HCEC 1CT (cell line): ENCODE data around the gene SDF4.
"Not testable (repeated sequence)": the region's sequence is repeated elsewhere in the genome, so short reads cannot be mapped to it uniquely, and the experiment has no call there.

Experiments used
- DNase-seq: peaks from one replicate; pipeline ENCODE4 v3.0.0-alpha.2; 2017

Gene SDF4

DNA sequence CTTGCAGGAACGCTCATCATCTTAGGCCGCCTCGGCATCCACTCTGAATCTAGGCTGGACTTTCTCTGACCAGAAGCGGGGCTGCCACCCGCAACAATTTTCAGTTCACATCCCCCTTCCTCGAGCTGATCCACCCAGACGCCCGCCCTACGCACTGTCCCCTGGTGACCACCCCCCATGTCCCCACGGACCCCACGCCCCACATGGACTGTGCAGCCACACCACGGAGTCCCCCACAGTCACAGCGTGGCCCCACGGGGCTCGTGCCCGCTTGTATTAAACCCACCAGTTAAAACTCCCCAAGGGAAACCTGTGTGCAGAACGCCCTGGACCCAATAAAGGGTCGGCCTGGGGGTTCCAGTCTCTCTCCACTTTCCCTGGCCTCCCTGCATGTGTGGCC is 27.7 kb upstream of the SDF4 start:
- no peak for DNase-seq

DNA sequence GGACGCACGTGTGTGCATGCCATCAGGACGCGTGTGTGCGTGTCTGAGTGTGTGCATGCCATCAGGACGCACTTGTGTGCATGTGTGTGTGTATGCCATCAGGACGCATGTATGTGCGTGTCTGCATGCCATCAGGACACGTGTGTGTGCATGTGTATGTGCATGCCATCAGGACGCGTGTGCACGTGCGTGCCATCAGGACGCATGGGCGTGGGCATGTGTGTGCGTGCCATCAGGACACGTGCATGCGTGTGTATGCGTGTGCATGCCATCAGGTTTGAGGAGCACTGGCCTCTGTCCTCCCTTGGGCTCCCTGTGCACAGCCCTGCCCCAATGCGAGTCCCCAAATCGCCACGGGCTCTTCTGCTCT is 27.3 kb upstream of the SDF4 start:
- no peak for DNase-seq

DNA sequence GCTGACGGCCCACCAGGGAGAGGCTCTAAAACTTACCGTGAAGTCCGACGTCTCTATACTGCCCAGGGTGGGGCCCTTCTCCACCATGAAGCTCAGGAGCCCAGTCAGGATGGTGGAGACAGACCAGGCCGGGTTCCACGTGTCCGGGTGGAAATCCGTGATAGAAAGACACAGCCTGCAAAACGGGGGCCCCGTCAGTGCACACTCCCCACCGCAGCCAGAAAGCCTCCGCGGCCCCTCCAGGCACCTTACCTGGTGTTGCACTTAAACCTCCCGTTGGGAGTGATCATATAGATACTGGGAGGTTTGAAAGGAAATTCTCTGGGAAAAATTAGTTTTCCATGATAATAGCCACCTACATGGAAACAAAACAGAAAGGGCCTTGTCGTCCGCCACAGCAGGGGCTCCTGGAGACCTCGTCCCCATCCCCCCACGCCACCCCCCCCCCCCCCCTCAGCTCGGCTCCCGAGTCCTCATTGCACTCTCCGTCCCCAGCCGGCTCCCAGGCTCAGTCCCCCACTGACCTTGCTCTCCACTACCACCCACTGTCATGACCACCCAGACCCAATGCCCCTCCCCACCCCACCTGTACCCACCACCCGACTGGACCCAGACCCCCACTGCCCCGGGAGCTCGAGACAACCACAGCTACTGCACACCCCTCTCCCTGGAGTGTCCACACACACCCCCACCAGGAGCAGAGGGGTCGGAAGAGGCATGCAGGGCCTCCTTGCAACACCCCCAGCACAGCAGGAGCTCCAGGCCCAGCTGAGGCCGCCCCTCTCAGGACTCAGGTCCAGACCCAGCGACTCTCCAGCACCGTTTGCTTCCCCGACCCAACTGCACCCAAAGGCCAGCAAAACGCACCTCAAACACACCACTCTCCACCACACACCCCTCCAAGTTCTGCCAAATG is 25.4 kb upstream of the SDF4 start:
- no peak for DNase-seq

DNA sequence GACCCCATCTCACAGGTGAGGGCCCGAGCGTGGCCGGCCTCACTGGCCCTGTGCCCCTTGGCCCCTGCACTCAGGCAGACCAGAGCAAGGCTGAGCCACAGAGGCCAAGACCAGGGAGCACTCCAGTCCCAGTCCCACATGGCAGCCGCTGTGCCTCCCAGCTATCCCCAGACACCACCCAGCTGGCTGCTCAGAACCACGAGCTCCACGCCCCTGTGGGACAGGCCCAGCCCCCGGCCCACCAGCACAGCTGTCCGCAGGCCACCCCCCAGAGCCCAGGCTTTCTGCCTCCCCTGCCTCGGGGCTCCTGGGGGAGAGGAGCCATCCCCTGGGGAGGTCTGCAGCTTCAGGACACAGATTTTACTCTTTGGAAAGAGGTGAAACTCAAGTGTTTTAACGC is 23.8 kb upstream of the SDF4 start:
- DNase-seq = no peak

DNA sequence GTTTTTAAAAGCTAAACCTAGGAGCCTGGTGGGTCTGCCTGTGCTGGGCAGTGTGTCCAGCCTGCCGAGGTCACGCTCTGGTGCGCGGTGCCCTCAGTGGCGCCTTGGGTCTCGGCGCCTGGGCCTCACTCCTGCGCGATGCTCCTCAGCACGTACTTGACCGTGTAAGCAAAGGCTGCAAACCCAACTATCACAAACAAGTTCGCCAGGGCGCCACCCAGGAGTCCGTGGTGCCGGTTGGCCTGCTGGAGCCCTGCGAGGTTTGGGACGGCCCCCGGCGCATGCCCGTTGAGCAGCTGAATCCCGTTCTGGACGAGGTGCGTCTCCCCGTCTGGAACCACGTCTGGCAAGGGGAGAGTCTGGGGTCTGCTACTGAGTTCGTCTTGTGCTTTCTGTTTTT is 23.3 kb upstream of the SDF4 start:
- no peak for DNase-seq

DNA sequence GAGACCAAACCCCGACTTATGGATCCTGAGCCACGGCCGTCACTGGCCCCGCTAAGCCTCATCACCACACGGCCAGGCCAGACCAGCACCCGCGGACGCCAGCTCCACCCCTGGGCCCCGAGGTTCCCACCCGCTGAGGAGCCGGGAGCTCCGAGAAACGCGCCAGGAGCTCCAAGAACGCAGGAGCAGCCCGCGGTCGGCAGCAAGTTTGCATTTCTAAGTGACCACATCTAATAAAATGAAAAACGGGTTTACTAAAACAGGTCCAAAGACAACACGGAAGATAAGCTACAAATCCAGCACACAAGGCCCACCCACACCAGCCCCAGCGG is 22.8 kb upstream of the SDF4 start:
- no peak for DNase-seq

DNA sequence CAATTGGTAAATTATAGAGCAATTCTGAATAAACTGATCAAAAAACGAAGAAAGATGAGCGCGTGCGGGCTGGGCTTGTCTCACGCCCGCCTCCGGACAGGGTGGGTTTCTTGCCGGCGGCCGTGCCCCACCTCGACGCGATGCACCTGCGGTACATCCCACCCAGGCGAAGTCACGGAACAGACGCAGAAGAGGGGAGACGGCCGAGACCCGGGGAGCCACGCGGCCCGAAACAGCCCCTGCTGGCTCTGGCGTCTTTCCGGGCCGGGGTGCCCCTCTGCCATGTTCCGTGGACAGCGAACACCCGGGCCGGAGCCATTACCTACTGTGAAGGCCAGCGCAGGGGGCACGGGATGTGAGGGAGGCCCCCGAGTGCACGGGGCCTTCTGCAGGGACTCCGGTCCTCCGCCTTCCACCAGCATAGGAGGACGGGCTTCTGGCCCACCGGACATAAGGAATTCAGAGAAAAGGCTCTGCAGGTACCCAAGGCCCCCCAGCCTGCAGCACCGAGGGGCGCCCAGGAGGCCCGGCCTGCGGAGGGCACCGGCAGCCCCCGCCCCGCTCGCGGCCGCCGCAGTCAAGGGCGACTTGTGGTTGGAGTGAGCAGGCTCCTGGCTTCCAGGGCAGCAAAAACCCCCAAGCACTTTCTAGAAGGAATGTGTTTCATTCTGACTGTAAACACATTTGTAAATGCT is 22.3 kb upstream of the SDF4 start:
- no peak for DNase-seq

DNA sequence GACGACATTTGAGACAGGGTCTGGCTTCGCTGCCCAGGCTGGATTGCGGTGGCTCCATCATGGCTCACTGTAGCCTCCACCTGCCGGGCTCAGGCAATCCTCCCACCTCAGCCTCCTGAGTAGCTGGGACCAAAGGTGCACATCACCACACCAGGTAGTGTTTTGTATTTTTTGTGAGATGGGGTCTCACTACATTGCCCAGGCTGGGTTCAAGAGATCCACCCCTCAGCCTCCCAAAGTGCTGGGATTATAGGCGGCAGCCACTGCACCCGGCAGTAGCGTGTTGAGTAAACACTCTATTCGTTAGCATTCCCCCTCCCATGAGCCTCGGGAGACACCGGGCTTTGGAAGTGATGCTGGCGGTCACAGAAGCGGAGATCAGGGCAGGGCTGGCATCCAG is 21.5 kb upstream of the SDF4 start:
- DNase-seq = no peak

DNA sequence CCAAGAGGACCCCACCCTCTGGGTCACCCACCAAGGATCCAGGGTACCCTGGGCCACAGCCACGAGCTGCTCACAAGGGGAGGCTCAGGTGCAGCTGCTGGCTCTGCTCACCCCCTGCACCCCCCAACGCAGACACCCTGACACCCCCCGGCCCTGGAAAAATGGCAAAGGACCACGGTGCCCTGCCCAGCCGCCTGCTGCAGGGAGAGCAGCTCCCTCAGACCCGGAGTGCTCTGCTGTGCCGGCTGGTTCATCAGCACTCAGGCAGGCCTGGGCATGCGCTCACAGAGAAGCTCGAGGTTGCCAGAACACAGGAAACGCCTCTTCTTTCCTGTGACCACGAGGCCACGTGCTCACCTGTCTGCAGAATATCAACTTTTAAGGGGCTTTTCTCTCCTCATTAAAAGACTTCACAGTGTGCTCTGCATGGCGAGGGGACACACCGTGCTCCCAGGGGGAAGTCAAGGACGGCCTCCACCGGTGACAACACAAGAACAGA is 19.0 kb upstream of the SDF4 start:
- DNase-seq = no peak

DNA sequence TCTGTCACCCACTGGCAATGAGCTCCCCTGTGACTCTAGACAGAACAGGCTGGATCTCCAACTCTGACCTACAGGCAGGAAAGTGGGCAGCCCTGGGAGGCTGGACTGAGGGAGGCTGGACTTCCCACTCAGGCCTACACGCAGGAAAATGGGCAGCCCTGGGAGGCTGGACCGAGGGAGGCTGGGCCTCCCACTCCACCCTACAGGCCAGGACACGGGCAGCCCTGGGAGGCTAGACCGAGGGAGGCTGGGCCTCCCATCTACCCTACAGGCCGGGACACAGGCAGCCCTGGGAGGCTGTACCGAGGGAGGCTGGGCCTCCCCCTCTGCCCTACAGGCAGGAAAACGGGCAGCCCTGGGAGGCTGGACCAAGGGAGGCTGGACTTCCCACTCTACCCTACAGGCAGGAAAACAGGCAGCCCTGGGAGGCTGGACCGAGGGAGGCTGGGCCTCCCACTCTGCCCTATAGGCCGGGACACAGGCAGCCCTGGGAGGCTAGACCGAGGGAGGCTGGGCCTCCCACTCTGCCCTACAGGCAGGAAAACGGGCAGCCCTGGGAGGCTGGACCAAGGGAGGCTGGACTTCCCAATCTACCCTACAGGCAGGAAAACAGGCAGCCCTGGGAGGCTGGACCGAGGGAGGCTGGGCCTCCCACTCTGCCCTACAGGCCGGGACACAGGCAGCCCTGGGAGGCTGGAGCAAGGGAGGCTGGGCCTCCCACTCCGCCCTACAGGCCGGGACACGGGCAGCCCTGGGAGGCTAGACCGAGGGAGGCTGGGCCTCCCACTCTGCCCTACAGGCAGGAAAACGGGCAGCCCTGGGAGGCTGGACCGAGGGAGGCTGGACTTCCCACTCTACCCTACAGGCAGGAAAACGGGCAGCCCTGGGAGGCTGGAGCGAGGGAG is 16.5 kb upstream of the SDF4 start:
- DNase-seq = not testable (repeated sequence)

DNA sequence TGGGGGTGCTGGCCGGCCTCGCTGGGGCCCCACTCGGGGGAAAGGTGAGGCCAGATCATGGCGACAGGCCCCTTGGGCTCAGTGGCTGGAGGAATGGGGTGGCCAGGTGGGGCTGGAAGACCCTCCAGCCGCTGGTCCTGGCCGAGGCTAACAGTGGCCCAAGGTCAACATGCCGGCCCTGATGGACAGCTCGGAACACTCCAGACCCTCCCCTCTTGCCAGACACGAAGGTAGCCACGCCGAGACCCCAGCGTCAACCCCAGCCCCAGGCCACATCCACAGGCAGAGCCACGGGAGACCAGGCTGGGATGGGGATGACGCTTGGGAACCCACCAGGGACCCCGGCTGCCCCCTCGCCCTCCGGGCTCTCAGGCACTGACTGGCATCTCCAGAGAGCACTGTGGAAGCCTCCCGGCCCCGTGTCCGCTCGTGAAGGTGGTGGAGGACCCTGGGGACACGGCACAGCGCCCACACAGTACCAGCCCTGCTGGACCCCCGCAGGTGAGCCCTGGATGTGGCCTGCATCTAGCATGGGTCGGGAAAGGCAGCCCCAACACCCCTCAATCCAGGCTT is 15.6 kb upstream of the SDF4 start:
- DNase-seq = no peak

DNA sequence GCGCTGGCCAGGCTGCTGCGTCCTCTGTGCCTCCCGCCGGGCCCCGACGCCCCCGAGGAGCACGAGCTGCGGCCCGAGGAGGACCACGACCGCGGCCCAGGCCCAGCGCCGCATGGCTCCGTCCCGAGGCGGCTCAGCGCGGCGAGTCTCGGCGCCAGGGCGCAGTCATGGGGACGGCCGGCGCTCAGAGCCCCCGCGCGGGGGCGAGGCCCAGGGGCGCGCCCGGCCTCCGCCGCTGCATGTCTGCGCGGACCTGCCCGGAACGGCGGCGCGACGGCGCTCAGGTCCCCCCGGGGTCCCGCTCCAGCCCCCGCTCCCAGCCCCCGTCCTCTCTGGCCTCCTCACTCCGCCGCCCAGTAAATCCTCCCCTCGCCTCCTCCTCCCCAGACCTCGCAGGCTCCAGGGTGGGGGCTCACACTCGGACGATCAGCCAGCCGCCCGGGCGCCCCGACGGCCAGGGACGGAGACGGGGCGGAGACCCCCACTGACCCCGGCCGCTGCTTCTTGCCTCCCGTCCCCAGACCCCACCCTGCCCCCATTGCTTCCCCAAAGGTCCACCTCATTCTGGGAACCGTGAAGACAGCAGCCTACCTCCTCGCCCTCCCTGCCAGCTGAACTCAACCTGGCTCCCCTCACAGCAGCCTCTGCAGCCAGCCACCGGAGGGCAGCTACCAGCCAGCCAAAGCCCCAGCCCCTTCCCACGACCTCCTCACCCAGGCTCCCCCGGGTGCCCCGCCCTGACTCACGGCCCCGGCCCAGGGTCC is 15.0 kb upstream of the SDF4 start, which contains the start of gene C1QTNF12:
Gene C1QTNF12 (minus strand): TSS at position 146 of the 764 bp plus-strand sequence. CDS start 32 bp downstream, at position 114.
- DNase-seq = no peak

DNA sequence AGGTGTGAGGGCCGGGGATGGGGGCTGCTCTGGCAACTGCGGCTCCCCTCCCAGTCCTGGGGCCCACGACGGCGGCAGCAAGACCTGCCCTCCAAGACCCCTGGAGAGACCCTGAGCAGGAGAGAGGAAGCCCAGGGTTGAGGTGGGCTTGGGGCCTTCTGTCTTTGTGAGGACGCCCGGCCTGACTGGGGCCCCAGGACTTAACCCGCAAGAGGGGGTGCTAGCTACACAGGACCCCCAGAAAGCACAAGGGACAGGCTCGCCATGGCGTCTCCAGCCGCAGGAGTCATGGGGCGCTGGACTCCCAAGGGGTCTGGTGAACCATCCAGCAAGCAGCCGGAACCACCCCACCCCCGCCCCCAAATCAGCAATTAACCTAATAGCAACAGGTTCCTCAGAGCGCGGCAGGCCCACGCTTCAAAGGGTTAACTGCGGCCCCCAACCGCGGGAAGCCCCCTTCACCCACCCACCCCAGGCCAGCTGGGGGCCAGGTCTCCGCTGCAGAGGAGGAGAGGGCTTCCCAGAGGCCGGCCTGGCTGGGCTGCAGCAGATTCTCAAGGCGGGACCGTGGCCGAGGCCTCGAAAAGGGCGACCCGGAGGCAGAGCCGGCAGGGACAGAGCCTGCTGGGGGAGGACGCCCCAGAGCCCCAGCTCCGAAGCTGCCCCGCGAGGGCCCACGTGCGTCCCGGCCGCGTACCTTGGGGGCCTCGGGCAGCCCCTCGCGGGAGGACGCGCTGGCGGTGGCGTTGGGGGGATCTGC is 14.2 kb upstream of the SDF4 start:
- DNase-seq = no peak

DNA sequence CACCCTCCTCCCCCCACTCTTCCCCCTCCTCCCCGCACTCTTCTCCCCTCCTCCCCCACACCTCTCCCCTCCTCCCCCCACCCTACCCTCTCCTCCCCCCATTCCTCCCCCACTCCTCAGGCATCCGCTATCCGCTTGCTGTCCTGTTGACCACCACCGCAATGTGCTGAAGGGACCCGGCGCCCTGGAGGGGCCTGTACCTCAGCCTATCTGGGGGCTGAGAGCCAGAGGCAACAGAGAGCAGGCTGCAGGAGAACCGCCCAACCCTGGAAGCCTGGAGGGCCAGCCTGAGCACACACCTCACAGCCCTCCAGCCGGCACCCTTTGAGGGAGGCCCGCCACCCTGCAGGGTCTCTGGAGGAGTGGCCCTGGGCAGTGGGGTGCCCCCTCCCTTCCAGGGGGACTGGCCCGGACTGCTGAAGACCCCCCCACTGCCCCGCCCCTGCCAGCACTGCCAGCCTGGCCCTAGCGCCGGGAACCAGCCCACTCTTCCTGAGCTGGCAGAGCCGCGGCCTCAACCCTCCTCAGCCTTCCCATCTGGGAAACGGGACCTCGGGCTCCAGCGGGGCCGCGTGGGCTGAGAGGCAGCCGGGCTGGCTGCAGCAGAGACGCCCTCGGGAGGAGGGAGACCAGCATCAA is 13.5 kb upstream of the SDF4 start:
- no peak for DNase-seq

DNA sequence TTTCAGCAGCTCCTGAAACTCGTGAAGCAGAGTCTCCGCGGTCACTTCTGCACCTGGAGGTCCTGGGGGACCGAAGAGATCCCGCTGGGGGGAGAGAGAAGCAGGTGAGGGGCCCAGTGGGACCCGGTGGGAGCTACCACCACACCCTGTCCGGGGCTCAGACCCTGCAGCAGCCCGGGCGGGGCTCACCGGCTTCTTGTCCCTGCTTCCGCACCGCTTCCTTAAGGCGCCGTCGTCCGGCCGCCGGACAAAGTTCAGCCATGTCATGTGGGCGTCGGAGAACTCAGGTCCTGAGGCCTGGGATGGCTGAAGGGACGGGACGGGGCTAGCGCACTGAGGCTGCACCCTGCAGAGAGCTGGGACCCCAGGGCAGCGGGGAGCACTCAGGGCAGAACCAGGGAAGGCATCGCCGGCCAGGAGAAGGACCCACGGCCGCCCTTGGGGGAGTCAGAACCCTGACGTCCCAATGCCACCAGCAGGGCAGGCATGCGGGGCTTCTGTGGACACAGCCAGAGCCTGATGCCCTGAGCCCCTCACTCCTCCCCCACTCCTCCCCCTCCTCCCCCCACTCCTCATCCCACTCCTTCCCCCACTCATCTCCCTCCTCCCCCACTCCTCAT is 12.5 kb upstream of the SDF4 start:
- no peak for DNase-seq

DNA sequence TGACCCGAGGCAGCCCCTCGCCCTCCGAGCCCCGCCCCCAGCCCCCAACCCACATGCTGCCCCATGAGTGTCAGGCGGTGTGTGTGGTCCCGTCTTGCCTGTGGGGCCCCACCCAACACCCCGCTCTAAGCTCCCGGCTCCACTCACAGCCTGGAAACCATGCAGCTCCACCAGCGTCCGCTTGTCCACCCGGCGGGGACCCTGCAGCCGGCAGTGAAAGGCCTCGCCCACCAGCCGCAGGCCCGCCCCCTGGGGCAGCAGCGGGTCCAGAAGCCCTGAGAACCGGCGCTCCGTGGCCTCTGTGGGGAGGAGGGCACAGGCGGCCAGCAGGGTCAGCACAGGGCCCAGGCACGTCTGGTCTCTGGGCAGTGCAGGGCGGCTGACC is 12.0 kb upstream of the SDF4 start:
- no peak for DNase-seq

DNA sequence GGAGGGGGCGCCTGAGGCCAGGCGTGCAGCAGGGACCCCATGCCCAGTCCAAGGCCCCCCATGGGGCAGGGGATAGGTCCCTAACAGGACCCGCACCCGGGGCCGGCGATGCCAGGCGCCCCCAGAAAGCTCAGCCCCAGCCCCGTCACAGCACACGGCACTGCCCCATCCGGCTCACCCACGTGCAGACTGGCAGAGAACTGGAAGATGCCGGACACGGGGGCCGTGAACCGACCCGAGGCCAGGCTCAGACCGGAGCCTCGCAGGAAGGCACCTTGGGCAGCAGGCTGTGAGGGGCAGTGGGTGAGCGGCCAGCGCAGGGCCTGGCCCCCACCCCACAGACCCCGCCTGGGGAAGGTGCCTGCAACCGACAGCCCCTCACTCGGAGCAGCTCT is 11.5 kb upstream of the SDF4 start:
- no peak for DNase-seq

DNA sequence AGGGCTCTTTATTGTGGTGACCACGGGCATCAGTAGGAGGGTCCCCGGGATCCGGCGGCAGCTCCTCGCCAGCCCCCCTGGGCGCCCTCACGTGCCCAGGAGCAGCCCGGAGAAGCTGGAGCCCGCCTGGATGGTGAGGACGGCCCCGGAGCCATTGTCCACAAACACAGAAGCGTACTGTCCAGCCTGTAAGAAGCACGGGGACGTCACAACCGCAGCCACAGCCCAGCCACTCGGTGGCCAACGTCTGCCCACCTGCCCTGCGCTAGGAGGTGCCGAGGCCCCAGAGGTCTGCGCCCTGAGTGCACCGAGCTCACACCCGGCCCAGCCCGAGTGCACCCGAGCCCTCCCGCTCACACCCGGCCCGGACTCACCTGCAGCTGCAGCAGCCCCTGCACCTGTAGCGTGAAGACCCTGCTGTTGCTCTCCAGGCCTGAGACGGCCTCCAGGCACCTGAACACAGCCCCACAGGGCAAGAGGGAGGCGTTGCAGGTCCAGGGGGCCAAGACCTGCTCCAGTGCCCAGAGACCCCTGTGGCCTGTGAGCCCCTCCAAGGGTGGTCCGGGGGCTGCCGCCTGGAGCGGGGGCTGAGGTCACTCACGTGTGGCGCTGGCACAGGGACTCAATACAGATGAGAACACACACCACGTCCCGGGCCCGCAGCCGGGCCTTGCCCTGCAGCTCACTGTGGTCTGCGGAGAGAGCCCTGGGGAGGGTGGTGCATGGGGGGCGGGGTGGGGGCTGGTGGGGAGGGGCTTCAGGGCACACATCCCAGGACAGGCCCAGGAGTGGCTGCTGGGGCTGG is 10.9 kb upstream of the SDF4 start:
- DNase-seq = no peak

DNA sequence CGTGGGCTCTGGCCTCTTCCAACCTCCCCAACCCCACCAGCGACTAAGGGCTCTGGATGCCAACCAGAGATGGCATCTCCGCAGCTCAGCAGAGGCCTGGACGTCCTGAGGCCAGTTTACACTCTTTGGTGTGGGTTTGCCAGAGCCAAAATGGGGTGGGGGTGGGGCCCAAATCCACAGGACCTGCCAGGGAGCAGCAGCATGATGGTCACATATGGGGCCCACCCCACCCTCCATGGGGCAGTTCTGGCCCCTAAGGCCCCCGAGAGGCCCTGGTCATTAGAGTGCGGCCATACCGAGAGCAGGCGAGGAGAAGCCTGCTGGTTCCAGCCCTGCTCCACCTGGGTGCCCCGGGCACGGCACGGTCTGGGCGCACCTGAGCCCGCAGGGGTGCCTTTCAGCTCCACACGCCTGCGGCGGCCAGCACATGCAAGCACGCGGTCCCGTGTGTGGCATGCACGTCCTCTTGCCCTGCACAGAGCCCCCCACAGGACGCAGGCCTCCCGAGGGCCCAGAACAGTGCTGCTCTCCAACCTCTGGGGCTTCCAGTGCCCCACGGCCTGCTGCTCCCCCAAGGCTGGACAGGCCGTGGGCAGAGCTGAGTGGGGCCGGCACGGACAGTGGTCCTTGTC is 9.9 kb upstream of the SDF4 start:
- no peak for DNase-seq
